K562 (cell line): ENCODE measurements around the gene ERICH6. TPM values are rescaled to one million over a fixed set of nuclear protein-coding genes. Genes with fewer than 3 reads are reported as not detected.

Source experiments
- CHD1 ChIP-seq: fragments of 200-600 bp; sonication (generic); IDR thresholded peaks from one replicate; pipeline ENCODE4 v1.6.1; 2012; ENCODE audit warnings: mild to moderate bottlenecking, moderate library complexity, low read length, inconsistent platforms
- ETS2 ChIP-seq: IDR thresholded peaks from 2 replicates; pipeline ENCODE4 v1.6.1; 2016; ENCODE audit warnings: borderline replicate concordance, missing genetic modification characterization, mild to moderate bottlenecking, moderate library complexity, missing compliant biosample characterization; ENCODE audit not compliant: poor library complexity, severe bottlenecking
- NFATC3 ChIP-seq: fragments of 450-650 bp; IDR thresholded peaks from 2 replicates; pipeline ENCODE4 v1.6.1; 2017; ENCODE audit warnings: mild to moderate bottlenecking
- PTRF ChIP-seq: fragments of 450-650 bp; IDR thresholded peaks from 2 replicates; pipeline ENCODE4 v1.6.1; 2016; ENCODE audit warnings: mild to moderate bottlenecking, missing genetic modification characterization, missing compliant biosample characterization
- STAT5A ChIP-seq: IDR thresholded peaks from 2 replicates; pipeline ENCODE4 v1.6.1; 2012; ENCODE audit warnings: low read length, inconsistent platforms, borderline replicate concordance
- TRIM24 ChIP-seq, 2 experiments: fragments of 450-650 bp; IDR thresholded peaks; 2 replicates each; pipeline ENCODE4 v1.6.1; 2016
- TSC22D4 ChIP-seq: fragments of 450-650 bp; IDR thresholded peaks from 2 replicates; pipeline ENCODE4 v1.6.1; 2016; ENCODE audit warnings: missing genetic modification characterization, missing biosample characterization, control low read depth
- YBX1 ChIP-seq: fragments of 450-650 bp; IDR thresholded peaks from 2 replicates; pipeline ENCODE4 v1.7.1; 2016; ENCODE audit warnings: mild to moderate bottlenecking
- ZKSCAN1 ChIP-seq: fragments of 150-350 bp; IDR thresholded peaks from 2 replicates; pipeline ENCODE4 v1.6.1; 2016; ENCODE audit warnings: low read depth, low read length
- ZNF274 ChIP-seq: IDR thresholded peaks from 2 replicates; pipeline ENCODE4 v1.6.1; 2011; ENCODE audit warnings: low read depth, mild to moderate bottlenecking, low read length, moderate library complexity, borderline replicate concordance
- polyA plus RNA-seq, 8 experiments: library from polyadenylated mRNA; depleted of rRNA in 4 of 8; stranded (reverse) in 5 of 8; unstranded in 3 of 8; fragments of >200 nt; fragmentation: Nextera tagmentation in 2 of 8; fragmentation: Illumina TruSeq in 1 of 8; extraction: Ambion mirVana in 2 of 8; extraction: Trizol in 1 of 8; gene quantifications; 2 replicates each; pipeline versions ENCODE4 v1.2.1 to v1.2.3, GENCODE V29; 2011 to 2014; ENCODE audit warnings: inconsistent platforms in 1 of 8, missing spikeins in 1 of 8
- total RNA-seq, 7 experiments: library from RNA; depleted of rRNA in 6 of 7; stranded (reverse); fragments of >200 nt in 6 of 7; fragmentation: Illumina TruSeq in 2 of 7; extraction: Trizol in 2 of 7; gene quantifications; 2 replicates each; pipeline versions ENCODE4 v1.2.1 to v1.2.3, GENCODE V29; 2011 to 2021; ENCODE audit warnings: low replicate concordance in 1 of 7
- TF ChIP-seq, protein P1 (sequence below), 2 experiments: fragments of 450-650 bp; formaldehyde crosslinking in 1 of 2; IDR thresholded peaks; 2 replicates each; pipeline versions ENCODE4 v1.4.0 to v1.6.1; 2014 to 2020; ENCODE audit warnings: mild to moderate bottlenecking in 2 of 2, borderline replicate concordance in 1 of 2, low read depth in 1 of 2

Gene ERICH6
- total and polyA plus RNA-seq, 9 of the 15 experiments (the other 6 are each of a cell fraction or from before 2014, with no cell fraction given): not detected

DNA sequence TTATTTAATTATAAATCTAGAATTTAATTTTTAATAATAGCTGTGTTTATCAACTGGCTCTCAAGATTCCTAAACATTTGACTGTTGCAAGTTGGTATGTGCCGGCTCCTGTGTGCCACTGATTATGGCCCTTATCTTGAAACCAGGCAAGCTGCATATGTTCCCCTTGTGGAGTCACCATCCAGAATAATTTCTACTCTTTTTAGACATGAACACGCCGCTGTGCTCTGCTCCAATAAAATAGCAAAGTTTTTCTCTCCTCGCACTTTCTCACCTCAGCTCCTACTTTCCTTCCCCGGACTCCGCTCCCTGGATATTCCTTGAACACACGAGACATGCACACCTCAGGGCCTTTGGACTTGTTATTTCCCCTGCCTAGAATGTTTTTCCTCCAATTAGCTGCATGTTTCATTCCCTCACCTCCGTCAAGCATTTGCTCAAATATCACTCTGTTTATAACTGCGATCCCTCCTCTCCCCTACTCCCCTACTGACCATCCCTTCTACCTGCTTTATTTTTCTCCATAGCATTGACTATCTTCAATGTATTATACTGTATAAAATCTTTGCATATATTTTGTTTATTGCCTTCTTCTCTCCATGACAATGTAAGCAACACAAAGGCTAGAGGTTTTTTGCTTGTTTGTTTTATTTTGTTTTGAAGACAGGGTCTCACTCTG is 26.1 kb upstream of the ERICH6 start (continued):
- TF ChIP-seq, protein P1, sequence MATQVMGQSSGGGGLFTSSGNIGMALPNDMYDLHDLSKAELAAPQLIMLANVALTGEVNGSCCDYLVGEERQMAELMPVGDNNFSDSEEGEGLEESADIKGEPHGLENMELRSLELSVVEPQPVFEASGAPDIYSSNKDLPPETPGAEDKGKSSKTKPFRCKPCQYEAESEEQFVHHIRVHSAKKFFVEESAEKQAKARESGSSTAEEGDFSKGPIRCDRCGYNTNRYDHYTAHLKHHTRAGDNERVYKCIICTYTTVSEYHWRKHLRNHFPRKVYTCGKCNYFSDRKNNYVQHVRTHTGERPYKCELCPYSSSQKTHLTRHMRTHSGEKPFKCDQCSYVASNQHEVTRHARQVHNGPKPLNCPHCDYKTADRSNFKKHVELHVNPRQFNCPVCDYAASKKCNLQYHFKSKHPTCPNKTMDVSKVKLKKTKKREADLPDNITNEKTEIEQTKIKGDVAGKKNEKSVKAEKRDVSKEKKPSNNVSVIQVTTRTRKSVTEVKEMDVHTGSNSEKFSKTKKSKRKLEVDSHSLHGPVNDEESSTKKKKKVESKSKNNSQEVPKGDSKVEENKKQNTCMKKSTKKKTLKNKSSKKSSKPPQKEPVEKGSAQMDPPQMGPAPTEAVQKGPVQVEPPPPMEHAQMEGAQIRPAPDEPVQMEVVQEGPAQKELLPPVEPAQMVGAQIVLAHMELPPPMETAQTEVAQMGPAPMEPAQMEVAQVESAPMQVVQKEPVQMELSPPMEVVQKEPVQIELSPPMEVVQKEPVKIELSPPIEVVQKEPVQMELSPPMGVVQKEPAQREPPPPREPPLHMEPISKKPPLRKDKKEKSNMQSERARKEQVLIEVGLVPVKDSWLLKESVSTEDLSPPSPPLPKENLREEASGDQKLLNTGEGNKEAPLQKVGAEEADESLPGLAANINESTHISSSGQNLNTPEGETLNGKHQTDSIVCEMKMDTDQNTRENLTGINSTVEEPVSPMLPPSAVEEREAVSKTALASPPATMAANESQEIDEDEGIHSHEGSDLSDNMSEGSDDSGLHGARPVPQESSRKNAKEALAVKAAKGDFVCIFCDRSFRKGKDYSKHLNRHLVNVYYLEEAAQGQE (IDR thresholded peaks at IDR 0.05; ENCODE audit: borderline replicate concordance): no peak; the same call in 1 of the 2 replicates
- TF ChIP-seq, protein P1 (CRISPR knock-in tag; IDR thresholded peaks at IDR 0.05; ENCODE audit: low read depth): no peak
- no peak for TF ChIP-seq ZNF274
- TF ChIP-seq STAT5A: peak; percentile 89
- 0 out of 2 replicates have a peak, but pooled peaks have one; percentile 62 for TF ChIP-seq NFATC3
- no peak for TF ChIP-seq YBX1
- no peak for TF ChIP-seq ZKSCAN1
- TF ChIP-seq PTRF (tag): no peak
- TF ChIP-seq TRIM24 (IDR thresholded peaks at IDR 0.05): peak; percentile 56 to 78; a peak in 3 of 4 replicates
- no peak for TF ChIP-seq TSC22D4 (tag)
- no peak for TF ChIP-seq CHD1
- no peak for TF ChIP-seq ETS2
